Left lung (tissue), 10 donors: ENCODE measurements around the gene RPS6KA2. TPM values are rescaled to one million over a fixed set of nuclear protein-coding genes. Genes with fewer than 3 reads are reported as not detected.
A peak's percentile ranks its signal among the peaks of the same experiment; 100 is the strongest.

Experiments used
- ATAC-seq: fragments of 200-7000 bp; cut with Tn5 transposase; one replicate; pipeline ENCODE4 v1.9.1; 2020; ENCODE audit warnings: moderate library complexity
- DNase-seq, 4 donors: peaks; one replicate each; pipeline ENCODE4 v3.0.0-alpha.2; 2013 to 2020
- H3K27ac ChIP-seq, 2 donors: fragments of 200-600 bp; sonication (generic) in 1 of 2; one replicate each; pipeline versions ENCODE4 v1.5.0 to v1.8.0; 2020 to 2021
- H3K27me3 ChIP-seq, 2 donors: fragments of 200-600 bp; sonication (generic) in 1 of 2; one replicate each; pipeline versions ENCODE4 v1.5.0 to v1.8.0; 2020 to 2021
- H3K36me3 ChIP-seq, 2 donors: fragments of 200-600 bp; sonication (generic) in 1 of 2; one replicate each; pipeline versions ENCODE4 v1.5.0 to v1.8.0; 2020 to 2021
- H3K4me1 ChIP-seq, 2 donors: fragments of 200-600 bp; one replicate each; pipeline ENCODE4 v1.8.0; 2021
- H3K4me3 ChIP-seq, 2 donors: fragments of 200-600 bp; sonication (generic) in 1 of 2; one replicate each; pipeline versions ENCODE4 v1.5.0 to v1.8.0; 2020 to 2021; ENCODE audit warnings: mild to moderate bottlenecking in 1 of 2
- H3K9me3 ChIP-seq, 2 donors: fragments of 200-600 bp; sonication (generic) in 1 of 2; one replicate each; pipeline versions ENCODE4 v1.5.0 to v1.8.0; 2020 to 2021
- CTCF ChIP-seq, 2 donors: fragments of 200-600 bp; sonication (generic) in 1 of 2; IDR thresholded peaks; one replicate each; pipeline versions ENCODE4 v1.5.0 to v1.8.0; 2021; ENCODE audit warnings: antibody characterized with exemption in 2 of 2
- intact Hi-C, 2 donors: fragments of 100-400 bp; cut with DNase I; formaldehyde crosslinking; loops; one replicate each; pipeline versions ENCODE4 v1.11.2 to v1.14.2; 2022
- polyA plus RNA-seq, 6 donors: library from polyadenylated mRNA; unstranded; fragments of 120-200 nt; gene quantifications; one replicate each; pipeline ENCODE4 v1.2.1, GENCODE V29; 2013; ENCODE audit not compliant: insufficient read length in 6 of 6
- total RNA-seq, 2 donors: library from RNA; stranded (reverse); fragmentation: NEBNext Ultra II Directional; extraction: Animal tissue kit (Norgen Biotek cat#: 25700); gene quantifications; one replicate each; pipeline ENCODE4 v1.2.1, GENCODE V29; 2021
- donor health status: DM: no; HTN: yes; CAD: no.
- donor health status: DM: no; HTN: no; CAD: no.

Gene RPS6KA2
- total and polyA plus RNA-seq, 8 donors, result 42.0 to 160 (median 48.0) TPM

GRCh38 chr6:166543603-166544295 is 83.3 kb downstream of the RPS6KA2 start:
- H3K4me3 ChIP-seq, result no peak overlapping the region
- no peaks in the 10 kb centered on the region for H3K9me3 ChIP-seq
- H3K36me3 ChIP-seq, result peaks cover 0 to 22% of the 10 kb centered on the region in 2 donors
- H3K27ac ChIP-seq, result no peak overlapping the region
- no peak for ATAC-seq
- intact Hi-C loops, result no loop called here
- H3K27me3 ChIP-seq, result no peaks in the 10 kb centered on the region
- no peak for TF ChIP-seq CTCF (IDR thresholded peaks at IDR 0.05)
- peaks cover 0 to 23% of the 10 kb centered on the region in 2 donors for H3K4me1 ChIP-seq
- no peak for DNase-seq

DNA sequence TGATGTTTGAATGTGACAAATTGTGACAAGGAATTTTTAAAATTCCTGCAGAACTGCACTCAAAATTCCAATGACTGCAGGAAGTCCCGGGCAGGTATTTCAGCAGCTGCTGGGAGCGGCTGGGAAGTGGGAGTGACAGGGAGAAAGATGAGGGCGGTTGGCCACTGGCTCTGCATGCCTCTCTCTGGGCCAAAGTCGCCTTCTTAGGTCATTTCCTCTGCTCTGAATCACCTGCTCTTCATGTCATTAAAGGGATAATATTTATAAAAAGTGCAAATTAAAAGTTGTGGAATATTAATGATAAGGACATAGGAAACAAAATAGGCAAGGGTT is 84.5 kb downstream of the RPS6KA2 start:
- ATAC-seq, result peak; percentile 91
- H3K27ac ChIP-seq, result peak overlapping the region in 1 of 2 donors; percentile 61

GRCh38 chr6:166541876-166542579 is 85.0 kb downstream of the RPS6KA2 start:
- Histone ChIP-seq H3K27ac (peak overlapping the region in 1 of 2 donors; percentile 61), H3K4me3 (no peak overlapping the region)
- ATAC-seq, result peak; percentile 73

More for the DNA sequence above, 84.5 kb downstream of the RPS6KA2 start:
- Histone ChIP-seq H3K27me3 (no peaks in the 10 kb centered on the region), H3K9me3 (no peaks in the 10 kb centered on the region), H3K4me1 (peaks cover 0 to 23% of the 10 kb centered on the region in 2 donors), H3K36me3 (peaks cover 0 to 34% of the 10 kb centered on the region in 2 donors), H3K4me3 (no peak overlapping the region)
- no peak for DNase-seq
- no peak for TF ChIP-seq CTCF (IDR thresholded peaks at IDR 0.05)
- intact Hi-C loops, result no loop called here

DNA sequence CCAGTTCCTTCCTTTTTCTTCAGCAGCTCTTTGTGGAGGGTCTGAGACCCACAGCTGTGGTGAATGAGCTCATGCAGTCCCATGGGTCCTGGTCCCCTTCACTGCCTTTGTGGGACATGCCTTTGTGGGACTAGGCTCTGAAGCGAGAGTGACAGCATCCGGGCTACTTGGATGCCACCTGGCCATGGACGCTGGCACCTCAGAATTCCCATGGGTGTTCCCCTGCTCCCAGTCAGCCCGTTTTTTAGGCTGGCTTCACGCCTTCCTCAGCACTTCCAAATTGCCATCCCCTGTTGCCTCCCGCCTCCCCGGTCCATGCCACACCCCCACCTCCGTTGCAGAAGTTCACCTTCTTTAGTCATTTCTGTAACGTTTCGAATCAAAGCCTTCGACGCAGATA is 85.7 kb downstream of the RPS6KA2 start:
- no peak for DNase-seq
- H3K36me3 ChIP-seq, result peaks cover 0 to 38% of the 10 kb centered on the region in 2 donors
- H3K27me3 ChIP-seq, result no peaks in the 10 kb centered on the region
- no peak for ATAC-seq
- H3K9me3 ChIP-seq, result no peaks in the 10 kb centered on the region
- H3K27ac ChIP-seq, result peak overlapping the region; percentile 8 to 61
- TF ChIP-seq CTCF (IDR thresholded peaks at IDR 0.05), result no peak
- intact Hi-C loops, result no loop called here
- peaks cover 0 to 23% of the 10 kb centered on the region in 2 donors for H3K4me1 ChIP-seq
- H3K4me3 ChIP-seq, result no peak overlapping the region

More at GRCh38 chr6:166541876-166542579, 85.0 kb downstream of the RPS6KA2 start:
- Histone ChIP-seq H3K36me3 (peaks cover 0 to 39% of the 10 kb centered on the region in 2 donors), H3K4me1 (peaks cover 0 to 23% of the 10 kb centered on the region in 2 donors), H3K27me3 (no peaks in the 10 kb centered on the region), H3K9me3 (no peaks in the 10 kb centered on the region)
- intact Hi-C loops, result no loop called here
- TF ChIP-seq CTCF (IDR thresholded peaks at IDR 0.05), result no peak
- DNase-seq, result no peak

- peaks cover 0 to 23% of the 10 kb centered on the region in 2 donors for H3K4me1 ChIP-seq
- H3K4me3 ChIP-seq, result no peak overlapping the region
- H3K27ac ChIP-seq, result peak overlapping the region; percentile 8 to 61
Measured at GRCh38 chr6:166540631-166541331, 86.3 kb downstream of the RPS6KA2 start.

More at GRCh38 chr6:166540631-166541331, 86.3 kb downstream of the RPS6KA2 start:
- Histone ChIP-seq H3K36me3 (peaks cover 0 to 38% of the 10 kb centered on the region in 2 donors), H3K9me3 (no peaks in the 10 kb centered on the region), H3K27me3 (no peaks in the 10 kb centered on the region)
- intact Hi-C loops, result no loop called here
- ATAC-seq (peak; percentile 29), DNase-seq (no peak)
- TF ChIP-seq CTCF (IDR thresholded peaks at IDR 0.05), result no peak
